ENCODE results near the gene TMEFF2. TPM values are rescaled to one million over a fixed set of nuclear protein-coding genes. Genes with fewer than 3 reads are reported as not detected.

The TMEFF2 gene
- total and polyA plus RNA-seq, 2 experiments from 2014 or later = 1.7 to 2.2 TPM

DNA sequence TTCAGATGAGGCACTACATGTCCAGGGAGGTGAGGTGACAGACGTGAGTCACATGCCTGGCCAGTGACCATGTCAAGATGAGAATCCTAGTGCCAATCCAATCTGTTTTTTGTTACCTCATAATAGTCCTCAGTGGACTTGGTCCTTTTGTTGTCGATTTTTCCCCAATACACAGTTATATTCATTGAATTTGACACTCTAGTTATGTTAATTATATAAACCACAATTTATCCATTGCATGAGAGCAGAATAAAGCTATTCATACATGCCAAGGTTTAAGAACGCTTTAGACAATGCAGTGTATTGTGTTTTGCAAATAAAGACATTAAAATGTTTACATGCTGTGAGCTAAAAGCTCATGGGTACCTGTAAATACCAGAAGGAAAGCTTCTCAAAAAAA, 21.6 kb upstream of the TMEFF2 start:
- no peak overlapping the region for H3K4me3 ChIP-seq
- H3K9me3 Mint-ChIP-seq = no peaks in the 10 kb centered on the region
- no peak overlapping the region for H3K27ac Mint-ChIP-seq
- no peaks in the 10 kb centered on the region for H3K79me2 ChIP-seq (replicated peaks; ENCODE audit: insufficient read depth)
- H3K4me3 Mint-ChIP-seq = no peak overlapping the region
- H3K36me3 Mint-ChIP-seq (ENCODE audit: low read depth) = no peaks in the 10 kb centered on the region
- ATAC-seq (no peak), DNase-seq (ENCODE audit: low spot score) (no peak)
- no peaks in the 10 kb centered on the region for H3K36me3 ChIP-seq (ENCODE audit: insufficient read depth)
- H3K4me1 ChIP-seq (ENCODE audit: insufficient read depth) = no peaks in the 10 kb centered on the region
- no peaks in the 10 kb centered on the region for H3K27me3 ChIP-seq (ENCODE audit: insufficient read depth)
- H4K20me1 ChIP-seq (replicated peaks; ENCODE audit: insufficient read depth) = no peaks in the 10 kb centered on the region
- no peak overlapping the region for H2AFZ ChIP-seq
- no peaks in the 10 kb centered on the region for H3K27me3 Mint-ChIP-seq (ENCODE audit: insufficient read depth, low read depth, poor library complexity)
- no peak for TF ChIP-seq NANOG (IDR thresholded peaks at IDR 0.05; ENCODE audit: borderline replicate concordance)
- TF ChIP-seq, protein P1, sequence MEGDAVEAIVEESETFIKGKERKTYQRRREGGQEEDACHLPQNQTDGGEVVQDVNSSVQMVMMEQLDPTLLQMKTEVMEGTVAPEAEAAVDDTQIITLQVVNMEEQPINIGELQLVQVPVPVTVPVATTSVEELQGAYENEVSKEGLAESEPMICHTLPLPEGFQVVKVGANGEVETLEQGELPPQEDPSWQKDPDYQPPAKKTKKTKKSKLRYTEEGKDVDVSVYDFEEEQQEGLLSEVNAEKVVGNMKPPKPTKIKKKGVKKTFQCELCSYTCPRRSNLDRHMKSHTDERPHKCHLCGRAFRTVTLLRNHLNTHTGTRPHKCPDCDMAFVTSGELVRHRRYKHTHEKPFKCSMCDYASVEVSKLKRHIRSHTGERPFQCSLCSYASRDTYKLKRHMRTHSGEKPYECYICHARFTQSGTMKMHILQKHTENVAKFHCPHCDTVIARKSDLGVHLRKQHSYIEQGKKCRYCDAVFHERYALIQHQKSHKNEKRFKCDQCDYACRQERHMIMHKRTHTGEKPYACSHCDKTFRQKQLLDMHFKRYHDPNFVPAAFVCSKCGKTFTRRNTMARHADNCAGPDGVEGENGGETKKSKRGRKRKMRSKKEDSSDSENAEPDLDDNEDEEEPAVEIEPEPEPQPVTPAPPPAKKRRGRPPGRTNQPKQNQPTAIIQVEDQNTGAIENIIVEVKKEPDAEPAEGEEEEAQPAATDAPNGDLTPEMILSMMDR (conservative IDR thresholded peaks at IDR 0.05; ENCODE audit: low read depth in 2 of 2) = no peak
- TF ChIP-seq, protein P2, sequence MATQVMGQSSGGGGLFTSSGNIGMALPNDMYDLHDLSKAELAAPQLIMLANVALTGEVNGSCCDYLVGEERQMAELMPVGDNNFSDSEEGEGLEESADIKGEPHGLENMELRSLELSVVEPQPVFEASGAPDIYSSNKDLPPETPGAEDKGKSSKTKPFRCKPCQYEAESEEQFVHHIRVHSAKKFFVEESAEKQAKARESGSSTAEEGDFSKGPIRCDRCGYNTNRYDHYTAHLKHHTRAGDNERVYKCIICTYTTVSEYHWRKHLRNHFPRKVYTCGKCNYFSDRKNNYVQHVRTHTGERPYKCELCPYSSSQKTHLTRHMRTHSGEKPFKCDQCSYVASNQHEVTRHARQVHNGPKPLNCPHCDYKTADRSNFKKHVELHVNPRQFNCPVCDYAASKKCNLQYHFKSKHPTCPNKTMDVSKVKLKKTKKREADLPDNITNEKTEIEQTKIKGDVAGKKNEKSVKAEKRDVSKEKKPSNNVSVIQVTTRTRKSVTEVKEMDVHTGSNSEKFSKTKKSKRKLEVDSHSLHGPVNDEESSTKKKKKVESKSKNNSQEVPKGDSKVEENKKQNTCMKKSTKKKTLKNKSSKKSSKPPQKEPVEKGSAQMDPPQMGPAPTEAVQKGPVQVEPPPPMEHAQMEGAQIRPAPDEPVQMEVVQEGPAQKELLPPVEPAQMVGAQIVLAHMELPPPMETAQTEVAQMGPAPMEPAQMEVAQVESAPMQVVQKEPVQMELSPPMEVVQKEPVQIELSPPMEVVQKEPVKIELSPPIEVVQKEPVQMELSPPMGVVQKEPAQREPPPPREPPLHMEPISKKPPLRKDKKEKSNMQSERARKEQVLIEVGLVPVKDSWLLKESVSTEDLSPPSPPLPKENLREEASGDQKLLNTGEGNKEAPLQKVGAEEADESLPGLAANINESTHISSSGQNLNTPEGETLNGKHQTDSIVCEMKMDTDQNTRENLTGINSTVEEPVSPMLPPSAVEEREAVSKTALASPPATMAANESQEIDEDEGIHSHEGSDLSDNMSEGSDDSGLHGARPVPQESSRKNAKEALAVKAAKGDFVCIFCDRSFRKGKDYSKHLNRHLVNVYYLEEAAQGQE (IDR thresholded peaks at IDR 0.05; ENCODE audit: unreplicated experiment) = no peak
- no peak for TF ChIP-seq JUNB (IDR thresholded peaks at IDR 0.05; ENCODE audit: unreplicated experiment)
- TF ChIP-seq STAT1 (IDR thresholded peaks at IDR 0.05; ENCODE audit: unreplicated experiment) = no peak
- TF ChIP-seq, protein P3, sequence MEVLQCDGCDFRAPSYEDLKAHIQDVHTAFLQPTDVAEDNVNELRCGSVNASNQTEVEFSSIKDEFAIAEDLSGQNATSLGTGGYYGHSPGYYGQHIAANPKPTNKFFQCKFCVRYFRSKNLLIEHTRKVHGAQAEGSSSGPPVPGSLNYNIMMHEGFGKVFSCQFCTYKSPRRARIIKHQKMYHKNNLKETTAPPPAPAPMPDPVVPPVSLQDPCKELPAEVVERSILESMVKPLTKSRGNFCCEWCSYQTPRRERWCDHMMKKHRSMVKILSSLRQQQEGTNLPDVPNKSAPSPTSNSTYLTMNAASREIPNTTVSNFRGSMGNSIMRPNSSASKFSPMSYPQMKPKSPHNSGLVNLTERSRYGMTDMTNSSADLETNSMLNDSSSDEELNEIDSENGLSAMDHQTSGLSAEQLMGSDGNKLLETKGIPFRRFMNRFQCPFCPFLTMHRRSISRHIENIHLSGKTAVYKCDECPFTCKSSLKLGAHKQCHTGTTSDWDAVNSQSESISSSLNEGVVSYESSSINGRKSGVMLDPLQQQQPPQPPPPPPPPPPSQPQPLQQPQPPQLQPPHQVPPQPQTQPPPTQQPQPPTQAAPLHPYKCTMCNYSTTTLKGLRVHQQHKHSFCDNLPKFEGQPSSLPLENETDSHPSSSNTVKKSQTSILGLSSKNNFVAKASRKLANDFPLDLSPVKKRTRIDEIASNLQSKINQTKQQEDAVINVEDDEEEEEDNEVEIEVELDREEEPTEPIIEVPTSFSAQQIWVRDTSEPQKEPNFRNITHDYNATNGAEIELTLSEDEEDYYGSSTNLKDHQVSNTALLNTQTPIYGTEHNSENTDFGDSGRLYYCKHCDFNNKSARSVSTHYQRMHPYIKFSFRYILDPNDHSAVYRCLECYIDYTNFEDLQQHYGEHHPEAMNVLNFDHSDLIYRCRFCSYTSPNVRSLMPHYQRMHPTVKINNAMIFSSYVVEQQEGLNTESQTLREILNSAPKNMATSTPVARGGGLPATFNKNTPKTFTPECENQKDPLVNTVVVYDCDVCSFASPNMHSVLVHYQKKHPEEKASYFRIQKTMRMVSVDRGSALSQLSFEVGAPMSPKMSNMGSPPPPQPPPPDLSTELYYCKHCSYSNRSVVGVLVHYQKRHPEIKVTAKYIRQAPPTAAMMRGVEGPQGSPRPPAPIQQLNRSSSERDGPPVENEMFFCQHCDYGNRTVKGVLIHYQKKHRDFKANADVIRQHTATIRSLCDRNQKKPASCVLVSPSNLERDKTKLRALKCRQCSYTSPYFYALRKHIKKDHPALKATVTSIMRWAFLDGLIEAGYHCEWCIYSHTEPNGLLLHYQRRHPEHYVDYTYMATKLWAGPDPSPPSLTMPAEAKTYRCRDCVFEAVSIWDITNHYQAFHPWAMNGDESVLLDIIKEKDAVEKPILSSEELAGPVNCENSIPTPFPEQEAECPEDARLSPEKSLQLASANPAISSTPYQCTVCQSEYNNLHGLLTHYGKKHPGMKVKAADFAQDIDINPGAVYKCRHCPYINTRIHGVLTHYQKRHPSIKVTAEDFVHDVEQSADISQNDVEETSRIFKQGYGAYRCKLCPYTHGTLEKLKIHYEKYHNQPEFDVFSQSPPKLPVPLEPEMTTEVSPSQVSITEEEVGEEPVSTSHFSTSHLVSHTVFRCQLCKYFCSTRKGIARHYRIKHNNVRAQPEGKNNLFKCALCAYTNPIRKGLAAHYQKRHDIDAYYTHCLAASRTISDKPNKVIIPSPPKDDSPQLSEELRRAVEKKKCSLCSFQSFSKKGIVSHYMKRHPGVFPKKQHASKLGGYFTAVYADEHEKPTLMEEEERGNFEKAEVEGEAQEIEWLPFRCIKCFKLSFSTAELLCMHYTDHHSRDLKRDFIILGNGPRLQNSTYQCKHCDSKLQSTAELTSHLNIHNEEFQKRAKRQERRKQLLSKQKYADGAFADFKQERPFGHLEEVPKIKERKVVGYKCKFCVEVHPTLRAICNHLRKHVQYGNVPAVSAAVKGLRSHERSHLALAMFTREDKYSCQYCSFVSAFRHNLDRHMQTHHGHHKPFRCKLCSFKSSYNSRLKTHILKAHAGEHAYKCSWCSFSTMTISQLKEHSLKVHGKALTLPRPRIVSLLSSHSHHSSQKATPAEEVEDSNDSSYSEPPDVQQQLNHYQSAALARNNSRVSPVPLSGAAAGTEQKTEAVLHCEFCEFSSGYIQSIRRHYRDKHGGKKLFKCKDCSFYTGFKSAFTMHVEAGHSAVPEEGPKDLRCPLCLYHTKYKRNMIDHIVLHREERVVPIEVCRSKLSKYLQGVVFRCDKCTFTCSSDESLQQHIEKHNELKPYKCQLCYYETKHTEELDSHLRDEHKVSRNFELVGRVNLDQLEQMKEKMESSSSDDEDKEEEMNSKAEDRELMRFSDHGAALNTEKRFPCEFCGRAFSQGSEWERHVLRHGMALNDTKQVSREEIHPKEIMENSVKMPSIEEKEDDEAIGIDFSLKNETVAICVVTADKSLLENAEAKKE (CRISPR knock-in tag; IDR thresholded peaks at IDR 0.05) = no peak
- no peak for TF ChIP-seq CREB1 (CRISPR knock-in tag; IDR thresholded peaks at IDR 0.05; ENCODE audit: low read depth)
- TF ChIP-seq ZNF331 (CRISPR knock-in tag; IDR thresholded peaks at IDR 0.05; ENCODE audit: low read depth) = no peak
- no peaks in the 10 kb centered on the region for H3K9me2 ChIP-seq (ENCODE audit: insufficient read depth)
- no peak overlapping the region for H3K27ac ChIP-seq (ENCODE audit: low read depth)
- H3K4me2 ChIP-seq = no peak overlapping the region
- no peaks in the 10 kb centered on the region; the same call in 2 of the 3 replicates for H3K4me1 Mint-ChIP-seq
- H3F3A ChIP-seq (replicated peaks; ENCODE audit: low read depth) = no peaks in the 10 kb centered on the region
